PC-3 (cell line): ENCODE measurements around the gene DNAL1.

Source experiments
- CTCF ChIP-seq: fragments of 300-600 bp; sonication (generic); conservative IDR thresholded peaks from 2 replicates; pipeline ENCODE4 v1.5.1; 2017; ENCODE audit warnings: antibody characterized with exemption, low read depth, mild to moderate bottlenecking, low read length
- EZH2 ChIP-seq: fragments of 300-600 bp; sonication (generic); IDR thresholded peaks from one replicate; pipeline ENCODE4 v1.6.1; 2017; ENCODE audit warnings: antibody characterized with exemption, mild to moderate bottlenecking, low read length; ENCODE audit not compliant: unreplicated experiment

GRCh38 chr14:73634011-73634833, 10.6 kb upstream of the DNAL1 start:
- peak; percentile 54 for TF ChIP-seq CTCF
- no peak for TF ChIP-seq EZH2
